Measurements from ENCODE around the gene PPA1. TPM values are rescaled to one million over a fixed set of nuclear protein-coding genes. Genes with fewer than 3 reads are reported as not detected.

PPA1 gene
- total RNA-seq, 1 donor from 2014 or later: 108 TPM

Other genes with a start within 250 kb of the PPA1 start
- 14.8 TPM for gene MACROH2A2, start 180.6 kb downstream of the PPA1 start, total RNA-seq
- gene AIFM2, start 100.6 kb downstream of the PPA1 start, total RNA-seq: 20.2 TPM
- gene TYSND1, start 86.7 kb downstream of the PPA1 start, total RNA-seq: 6.2 TPM
- 86.0 TPM for gene SAR1A, start 62.9 kb downstream of the PPA1 start, total RNA-seq
- not detected for gene NPFFR1, start 50.6 kb upstream of the PPA1 start, total RNA-seq
- 60.1 TPM for gene LRRC20, start 149.2 kb upstream of the PPA1 start, total RNA-seq
- 91.6 TPM for gene EIF4EBP2, start 170.7 kb upstream of the PPA1 start, total RNA-seq
- not detected for gene NODAL, start 208.3 kb upstream of the PPA1 start, total RNA-seq
- 5.1 TPM for gene PALD1, start 245.3 kb upstream of the PPA1 start, total RNA-seq

Measured in Right ventricle myocardium inferior (tissue), 1 donor.